Islet precursor cell (in vitro differentiated cells): ENCODE results near the gene FAM236D.
"Not testable (repeated sequence)": the region's sequence is repeated elsewhere in the genome, so short reads cannot be mapped to it uniquely, and the experiment has no call there.

Experiments used
- DNase-seq: peaks from one replicate; pipeline ENCODE4 v3.0.0-alpha.2; 2018

Gene FAM236D

GRCh38 chrX:72808110-72808509 lies at the start of gene FAM236D:
TSS of gene FAM236D (minus strand) at chrX:72808210. CDS start at chrX:72808110, 100 bp downstream.
- not testable (repeated sequence) for DNase-seq

GRCh38 chrX:72837532-72837931 lies 29.5 kb upstream of the FAM236D start:
- not testable (repeated sequence) for DNase-seq

- not testable (repeated sequence) for DNase-seq
These were observed 22.7 kb upstream of the FAM236D start for GRCh38 chrX:72830701-72831100.

- DNase-seq, result not testable (repeated sequence)
These were observed 17.6 kb downstream of the FAM236D start for GRCh38 chrX:72790390-72790789.

DNA sequence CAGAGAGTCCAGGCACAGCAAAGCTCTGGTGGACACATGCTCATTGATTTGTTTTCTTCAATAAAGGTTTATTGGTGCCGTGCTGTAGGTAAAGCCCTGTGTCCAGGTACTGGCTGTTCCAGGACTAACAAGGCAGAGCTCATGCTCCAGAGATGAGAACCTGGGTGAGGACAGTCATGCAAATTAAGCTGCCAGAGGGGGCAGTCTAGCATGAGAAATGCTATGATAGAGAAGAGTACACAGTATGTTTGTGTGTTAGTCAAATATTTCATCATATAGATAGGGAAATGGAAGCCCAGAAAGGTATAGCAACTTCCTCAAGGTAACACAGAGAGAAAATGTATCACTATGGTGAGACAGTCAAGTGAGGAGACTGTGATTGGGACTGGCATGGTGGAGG lies 19.9 kb downstream of the FAM236D start:
- not testable (repeated sequence) for DNase-seq

DNA sequence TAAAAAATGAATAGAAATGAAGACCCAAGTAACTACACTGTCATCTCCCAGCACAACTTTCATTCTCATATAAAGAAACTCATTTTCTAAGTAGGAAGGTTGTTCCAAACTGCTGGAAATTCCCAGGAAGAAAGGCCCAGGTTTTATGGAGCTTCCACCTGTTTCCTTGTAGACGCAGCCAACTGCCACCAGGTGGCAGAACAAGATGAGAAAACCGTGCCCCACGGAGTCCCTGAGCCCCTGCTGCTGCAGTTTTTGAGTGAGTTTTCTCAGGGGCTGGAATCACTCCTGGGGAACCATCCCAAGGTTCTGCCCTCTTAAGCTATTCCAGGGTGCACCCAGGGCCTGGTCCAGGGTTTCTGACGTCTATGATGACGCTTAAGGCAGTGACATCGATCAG lies 24.0 kb downstream of the FAM236D start:
- DNase-seq, result not testable (repeated sequence)

- not testable (repeated sequence) for DNase-seq
These were observed 24.6 kb downstream of the FAM236D start for GRCh38 chrX:72783365-72783936.

DNA sequence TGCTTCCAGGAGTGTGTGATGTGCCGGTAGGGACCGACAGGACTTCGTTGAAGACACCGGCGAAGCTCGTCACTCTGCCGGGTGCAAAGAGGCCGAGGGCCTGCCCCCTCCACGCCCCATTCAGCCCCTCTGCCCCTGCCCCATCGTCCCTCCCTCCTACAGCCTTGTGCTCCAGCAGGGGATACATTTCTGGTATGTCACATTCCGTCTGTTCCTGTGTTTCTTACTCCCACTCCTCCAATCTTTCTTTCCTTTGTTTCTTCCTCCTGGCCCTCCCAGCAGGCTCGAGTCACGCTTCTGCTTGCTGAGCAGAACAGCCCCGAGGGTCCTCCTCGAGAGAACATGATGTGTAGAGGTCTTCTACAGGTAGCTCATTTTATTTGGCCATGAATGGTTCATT lies 25.4 kb downstream of the FAM236D start, which contains the start of gene FAM236B:
Gene FAM236B, minus strand, starts transcription at position 101 of the 400 bp plus-strand sequence. Its CDS starts 100 bp downstream, at position 1.
- DNase-seq, result not testable (repeated sequence)

DNA sequence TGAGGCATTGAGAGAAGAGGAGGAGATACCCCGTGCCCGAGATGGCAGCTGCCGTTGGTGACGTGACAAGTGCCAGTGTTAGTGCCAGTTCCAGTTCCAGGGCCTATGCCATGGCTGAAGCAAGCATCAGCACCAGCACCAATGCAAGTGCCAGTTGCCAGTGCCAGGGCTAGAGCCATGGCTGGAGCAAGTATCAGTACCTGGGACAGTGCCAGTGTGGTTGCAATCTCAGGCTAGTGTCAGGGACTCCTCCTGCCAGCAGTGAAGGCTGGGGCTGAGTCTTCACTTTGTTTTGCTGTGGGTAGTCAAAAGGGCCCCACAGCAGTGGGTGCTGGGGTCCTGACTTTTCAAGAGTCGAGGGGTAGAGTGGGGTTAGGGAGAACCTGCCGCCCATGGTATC lies 29.9 kb downstream of the FAM236D start:
- DNase-seq, result not testable (repeated sequence)

DNA sequence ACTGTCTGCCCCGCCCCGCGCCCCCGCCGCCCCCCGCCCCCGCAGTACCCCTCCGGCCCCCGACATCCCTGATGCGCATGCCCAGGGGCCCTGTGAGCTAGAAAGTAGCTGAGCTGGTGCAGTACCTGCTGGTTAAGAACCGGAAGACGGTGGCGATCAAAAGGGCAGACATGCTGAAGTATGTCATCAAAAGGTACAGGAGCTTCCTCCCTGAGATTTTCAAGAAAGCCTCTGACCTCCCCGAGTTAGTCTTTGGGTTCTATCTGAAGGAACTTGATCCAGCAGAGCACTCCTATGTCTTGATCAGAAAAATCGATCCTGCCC lies 30.6 kb downstream of the FAM236D start:
- not testable (repeated sequence) for DNase-seq

DNA sequence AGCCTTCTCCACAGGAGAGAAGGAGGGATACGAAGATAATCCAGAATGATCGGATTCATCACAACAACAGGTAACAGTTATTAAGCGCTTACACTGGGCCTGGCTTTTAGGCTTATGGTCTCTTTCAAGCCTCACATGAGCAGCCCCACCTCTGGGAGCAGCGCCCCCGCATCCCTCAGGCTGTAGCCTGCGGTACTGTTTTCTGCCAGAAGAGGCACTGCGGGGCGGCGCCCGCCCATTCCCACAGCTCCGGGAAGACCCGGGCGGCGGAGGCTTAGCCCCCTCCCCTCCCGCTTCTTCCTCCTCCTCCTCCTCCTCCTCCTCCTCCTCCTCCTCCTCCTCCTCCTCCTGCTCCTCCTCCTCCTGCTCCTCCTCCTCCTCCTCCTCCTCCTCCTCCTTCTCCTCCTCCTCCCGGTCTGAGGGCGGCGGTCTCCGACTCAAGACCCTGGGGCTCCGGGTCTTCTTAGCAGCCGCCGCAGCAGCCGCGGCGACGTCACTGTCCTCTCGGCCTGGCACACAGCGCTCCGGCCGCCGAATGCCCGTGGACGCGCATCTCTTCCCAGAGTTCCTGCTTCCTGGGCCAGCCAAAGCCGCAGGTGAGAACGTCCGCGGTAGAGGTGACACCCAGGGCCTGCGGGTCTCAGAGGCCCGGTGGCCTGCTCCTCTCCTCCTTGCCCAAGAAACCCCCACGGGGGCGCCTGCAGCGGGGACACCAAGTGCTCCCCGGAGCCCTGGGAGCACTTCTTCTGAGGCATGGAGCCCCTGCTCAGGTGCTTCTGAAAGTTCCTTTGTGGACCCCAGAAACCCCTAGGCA lies 31.1 kb downstream of the FAM236D start, which contains the start of gene DMRTC1B:
Gene DMRTC1B, plus strand, starts transcription at position 238 of the 814 bp plus-strand sequence. CDS start 68,246 bp downstream, outside the sequence.
- not testable (repeated sequence) for DNase-seq

DNA sequence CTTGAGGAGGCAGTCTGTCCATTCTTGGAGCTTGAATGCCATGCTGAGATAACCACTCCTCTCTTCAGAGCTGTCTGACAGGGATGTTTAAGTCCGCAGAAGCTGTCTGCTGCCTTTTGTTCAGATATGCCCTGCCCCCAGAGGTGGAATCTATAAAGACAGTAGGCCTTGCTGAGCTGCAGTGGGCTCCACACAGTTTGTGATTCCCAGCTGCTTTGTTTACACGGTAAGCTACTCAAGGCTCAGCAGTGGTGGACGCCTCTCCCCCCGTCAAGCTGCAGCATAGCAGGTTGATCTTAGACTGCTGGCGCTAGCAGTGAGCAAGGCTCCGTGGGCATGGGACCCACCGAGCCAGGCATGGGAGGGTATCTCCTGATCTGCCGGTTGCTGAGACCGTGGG lies 47.6 kb downstream of the FAM236D start:
- DNase-seq, result not testable (repeated sequence)
